Duodenal mucosa (tissue), 2 donors: ENCODE data around the gene ADGRV1.
"Not testable (repeated sequence)": the region's sequence is repeated elsewhere in the genome, so short reads cannot be mapped to it uniquely, and the experiment has no call there.

ENCODE experiments used
- H3K27ac ChIP-seq: one replicate; pipeline ENCODE4 v1.7.0; 2013; ENCODE audit warnings: low read depth, low read length
- H3K27me3 ChIP-seq, 2 donors: one replicate each; pipeline ENCODE4 v1.7.0; 2013; ENCODE audit warnings: low read length in 2 of 2, control low read depth in 1 of 2; ENCODE audit not compliant: insufficient read depth in 2 of 2, control insufficient read depth in 1 of 2
- H3K36me3 ChIP-seq, 2 donors: one replicate each; pipeline ENCODE4 v1.7.0; 2013; ENCODE audit warnings: low read length in 2 of 2, control low read depth in 1 of 2; ENCODE audit not compliant: insufficient read depth in 2 of 2, control insufficient read depth in 1 of 2
- H3K4me1 ChIP-seq, 2 donors: one replicate each; pipeline ENCODE4 v1.7.0; 2013; ENCODE audit warnings: low read length in 2 of 2, control low read depth in 1 of 2; ENCODE audit not compliant: insufficient read depth in 2 of 2, control insufficient read depth in 1 of 2
- H3K4me3 ChIP-seq, 2 donors: one replicate each; pipeline ENCODE4 v1.7.0; 2013; ENCODE audit warnings: low read length in 2 of 2, low read depth in 1 of 2
- H3K9ac ChIP-seq, 2 donors: one replicate each; pipeline ENCODE4 v1.7.0; 2013; ENCODE audit warnings: low read length in 2 of 2, low read depth in 1 of 2
- H3K9me3 ChIP-seq, 2 donors: one replicate each; pipeline ENCODE4 v1.7.0; 2013; ENCODE audit warnings: low read length in 2 of 2, control low read depth in 1 of 2; ENCODE audit not compliant: control insufficient read depth in 1 of 2

ADGRV1 gene

GRCh38 chr5:90959262-90959661, 400.7 kb downstream of the ADGRV1 start:
- Histone ChIP-seq H3K9ac (no peak overlapping the region), H3K4me1 (no peaks in the 10 kb centered on the region), H3K4me3 (no peak overlapping the region), H3K36me3 (no peaks in the 10 kb centered on the region), H3K9me3 (peaks cover 0 to 5% of the 10 kb centered on the region in 2 donors), H3K27ac (no peak overlapping the region), H3K27me3 (no peaks in the 10 kb centered on the region)

- Histone ChIP-seq H3K4me1 (no peaks in the 10 kb centered on the region), H3K27me3 (no peaks in the 10 kb centered on the region), H3K9me3 (no peaks in the 10 kb centered on the region), H3K36me3 (no peaks in the 10 kb centered on the region), H3K27ac (no peak overlapping the region), H3K9ac (no peak overlapping the region), H3K4me3 (no peak overlapping the region)
These were observed 403.9 kb downstream of the ADGRV1 start for GRCh38 chr5:90962481-90962880.

GRCh38 chr5:90965110-90965685, 406.6 kb downstream of the ADGRV1 start:
- H3K36me3 ChIP-seq: no peaks in the 10 kb centered on the region

GRCh38 chr5:90967443-90967842, 408.8 kb downstream of the ADGRV1 start:
- H3K27me3 ChIP-seq: no peaks in the 10 kb centered on the region
- no peaks in the 10 kb centered on the region for H3K36me3 ChIP-seq
- no peaks in the 10 kb centered on the region for H3K4me1 ChIP-seq
- peaks cover 5 to 7% of the 10 kb centered on the region in 2 donors for H3K9me3 ChIP-seq
- H3K9ac ChIP-seq: no peak overlapping the region
- no peak overlapping the region for H3K27ac ChIP-seq
- no peak overlapping the region for H3K4me3 ChIP-seq

More at GRCh38 chr5:90965110-90965685, 406.6 kb downstream of the ADGRV1 start:
- no peak overlapping the region for H3K27ac ChIP-seq
- H3K27me3 ChIP-seq: no peaks in the 10 kb centered on the region
- H3K9ac ChIP-seq: no peak overlapping the region
- peaks cover 5 to 7% of the 10 kb centered on the region in 2 donors for H3K9me3 ChIP-seq
- H3K4me1 ChIP-seq: no peaks in the 10 kb centered on the region
- H3K4me3 ChIP-seq: no peak overlapping the region

- no peak overlapping the region for H3K4me3 ChIP-seq
- no peaks in the 10 kb centered on the region for H3K36me3 ChIP-seq
- no peaks in the 10 kb centered on the region for H3K4me1 ChIP-seq
- H3K9ac ChIP-seq: no peak overlapping the region
- no peaks in the 10 kb centered on the region for H3K27me3 ChIP-seq
- peaks cover 5 to 7% of the 10 kb centered on the region in 2 donors for H3K9me3 ChIP-seq
- H3K27ac ChIP-seq: no peak overlapping the region
These were observed 409.3 kb downstream of the ADGRV1 start for GRCh38 chr5:90967851-90968250.

GRCh38 chr5:90968319-90968718, 409.7 kb downstream of the ADGRV1 start:
- Histone ChIP-seq H3K4me3 (no peak overlapping the region), H3K9me3 (peaks cover 5 to 7% of the 10 kb centered on the region in 2 donors), H3K36me3 (no peaks in the 10 kb centered on the region), H3K27me3 (no peaks in the 10 kb centered on the region), H3K4me1 (no peaks in the 10 kb centered on the region), H3K27ac (no peak overlapping the region), H3K9ac (no peak overlapping the region)

GRCh38 chr5:90969945-90970344, 411.3 kb downstream of the ADGRV1 start:
- H3K9me3 ChIP-seq, H3K9ac ChIP-seq, H3K36me3 ChIP-seq, H3K4me1 ChIP-seq, H3K27me3 ChIP-seq, H3K27ac ChIP-seq, H3K4me3 ChIP-seq: not testable (repeated sequence)

GRCh38 chr5:90981177-90981576, 422.6 kb downstream of the ADGRV1 start:
- H3K9ac ChIP-seq: no peak overlapping the region
- H3K27me3 ChIP-seq: no peaks in the 10 kb centered on the region
- no peaks in the 10 kb centered on the region for H3K9me3 ChIP-seq
- no peak overlapping the region for H3K4me3 ChIP-seq
- no peaks in the 10 kb centered on the region for H3K36me3 ChIP-seq
- no peak overlapping the region for H3K27ac ChIP-seq
- H3K4me1 ChIP-seq: no peaks in the 10 kb centered on the region

- Histone ChIP-seq H3K27ac (no peak overlapping the region), H3K4me1 (no peaks in the 10 kb centered on the region), H3K9ac (no peak overlapping the region), H3K9me3 (no peaks in the 10 kb centered on the region), H3K27me3 (no peaks in the 10 kb centered on the region), H3K4me3 (no peak overlapping the region), H3K36me3 (no peaks in the 10 kb centered on the region)
These were observed 423.2 kb downstream of the ADGRV1 start for GRCh38 chr5:90981821-90982220.

- H3K27ac ChIP-seq: no peak overlapping the region
- H3K36me3 ChIP-seq: no peaks in the 10 kb centered on the region
- H3K4me3 ChIP-seq: no peak overlapping the region
- H3K9me3 ChIP-seq: no peaks in the 10 kb centered on the region
- H3K4me1 ChIP-seq: no peaks in the 10 kb centered on the region
- no peaks in the 10 kb centered on the region for H3K27me3 ChIP-seq
- no peak overlapping the region for H3K9ac ChIP-seq
These were observed 424.0 kb downstream of the ADGRV1 start for GRCh38 chr5:90982576-90982975.

GRCh38 chr5:90983148-90983547, 424.6 kb downstream of the ADGRV1 start:
- no peaks in the 10 kb centered on the region for H3K27me3 ChIP-seq
- H3K36me3 ChIP-seq: no peaks in the 10 kb centered on the region
- H3K4me1 ChIP-seq: no peaks in the 10 kb centered on the region
- H3K4me3 ChIP-seq: no peak overlapping the region
- H3K27ac ChIP-seq: no peak overlapping the region
- H3K9ac ChIP-seq: no peak overlapping the region
- no peaks in the 10 kb centered on the region for H3K9me3 ChIP-seq
